GM18505 (cell line): Measurements from ENCODE around the gene DBN1.

ENCODE experiments used
- ATAC-seq: cut with Tn5 transposase; IDR thresholded peaks from one replicate; pipeline ENCODE4 v1.9.1; 2021; ENCODE audit not compliant: unreplicated experiment
- POLR2A ChIP-seq: IDR thresholded peaks from 4 replicates; pipeline ENCODE4 v1.6.1; 2011; ENCODE audit warnings: borderline replicate concordance; ENCODE audit not compliant: insufficient read depth, insufficient read length; ENCODE audit errors: extremely low read depth

The DBN1 gene

DNA sequence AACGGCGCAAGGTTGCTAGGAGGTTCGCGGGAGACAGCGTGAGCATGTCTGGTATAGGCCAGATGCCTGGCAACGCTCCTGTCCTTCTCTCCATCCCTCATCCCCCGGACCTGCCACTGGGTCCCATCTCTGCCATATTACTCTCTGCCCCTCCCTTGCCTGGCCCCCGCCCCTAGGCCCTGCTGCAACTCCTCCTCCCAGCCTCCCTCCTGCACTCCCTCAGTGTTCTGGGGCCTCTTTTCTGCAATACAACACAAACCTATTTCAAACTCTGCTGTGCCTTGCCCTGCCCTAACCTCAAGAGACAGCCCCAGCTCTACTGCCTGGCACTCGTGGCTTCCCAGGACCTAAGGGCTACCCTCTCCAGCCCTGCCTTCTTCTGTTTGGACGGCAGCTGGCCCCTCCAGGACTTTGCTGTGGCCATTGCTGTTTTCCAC lies 8.9 kb upstream of the DBN1 start:
- no peak for TF ChIP-seq POLR2A
- no peak for ATAC-seq

DNA sequence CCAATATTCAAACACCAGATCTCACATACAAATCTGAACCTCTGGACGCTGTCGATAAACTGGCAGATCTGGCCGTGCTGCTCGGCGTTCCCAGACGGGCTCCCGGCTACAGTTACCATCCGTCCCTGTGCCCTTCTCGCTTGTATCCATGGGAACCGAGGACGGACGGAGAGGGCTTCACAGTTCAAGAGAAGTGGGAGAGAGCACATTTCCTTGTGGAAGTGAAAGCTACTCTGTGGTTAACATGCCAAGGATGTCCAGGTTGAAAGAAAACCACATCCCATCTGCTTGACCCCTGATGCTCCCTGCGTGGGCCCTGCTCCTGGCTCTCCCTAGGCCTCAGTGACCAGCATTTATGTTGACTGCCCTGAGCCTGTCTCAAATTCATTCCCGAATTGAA lies 6.3 kb upstream of the DBN1 start:
- no peak for TF ChIP-seq POLR2A
- ATAC-seq = no peak

DNA sequence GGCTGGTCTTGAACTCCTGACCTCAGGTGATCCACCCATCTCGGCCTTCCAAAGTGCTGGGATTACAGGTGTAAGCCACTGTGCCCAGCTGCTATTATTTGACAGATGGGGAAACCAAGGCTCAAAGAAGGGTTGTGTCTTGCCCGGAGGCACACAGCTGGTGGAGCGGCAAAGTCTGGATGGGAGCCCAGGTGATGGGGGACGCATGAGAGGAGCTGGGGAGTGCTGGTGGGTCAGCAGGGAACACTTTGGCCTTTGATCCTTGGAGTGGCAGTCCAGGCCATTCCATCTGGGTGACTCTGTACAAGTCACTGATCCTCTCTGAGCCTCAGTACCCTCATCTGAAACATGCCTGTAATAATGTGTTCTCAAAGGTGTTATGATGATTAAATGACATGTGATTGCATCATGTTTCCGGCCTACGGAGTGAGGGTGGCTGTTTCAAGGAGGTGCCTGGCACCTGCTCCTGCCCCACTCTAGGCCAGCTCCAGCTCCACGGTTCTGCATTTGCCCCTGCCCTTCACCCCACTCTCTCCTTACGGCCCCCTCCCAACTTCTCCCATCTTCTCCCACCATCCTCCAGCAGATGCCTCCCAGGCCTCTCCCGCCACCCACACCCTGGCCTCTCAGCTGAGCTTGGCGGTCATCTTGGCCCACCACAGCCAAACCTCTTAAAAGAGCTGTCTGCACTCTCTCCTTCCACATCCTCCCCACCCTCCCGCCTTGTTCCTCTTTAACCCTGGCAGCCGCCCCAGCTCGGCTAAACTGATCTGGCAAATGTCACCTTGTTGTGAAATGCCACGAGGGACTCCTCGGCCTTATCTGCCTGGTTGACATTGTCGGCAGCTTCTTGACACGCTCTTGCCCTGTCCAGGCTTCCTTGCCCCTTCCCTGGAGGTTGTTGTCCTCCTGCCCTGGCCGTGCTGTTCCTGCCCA lies 5.5 kb upstream of the DBN1 start:
- TF ChIP-seq POLR2A = no peak
- no peak for ATAC-seq

DNA sequence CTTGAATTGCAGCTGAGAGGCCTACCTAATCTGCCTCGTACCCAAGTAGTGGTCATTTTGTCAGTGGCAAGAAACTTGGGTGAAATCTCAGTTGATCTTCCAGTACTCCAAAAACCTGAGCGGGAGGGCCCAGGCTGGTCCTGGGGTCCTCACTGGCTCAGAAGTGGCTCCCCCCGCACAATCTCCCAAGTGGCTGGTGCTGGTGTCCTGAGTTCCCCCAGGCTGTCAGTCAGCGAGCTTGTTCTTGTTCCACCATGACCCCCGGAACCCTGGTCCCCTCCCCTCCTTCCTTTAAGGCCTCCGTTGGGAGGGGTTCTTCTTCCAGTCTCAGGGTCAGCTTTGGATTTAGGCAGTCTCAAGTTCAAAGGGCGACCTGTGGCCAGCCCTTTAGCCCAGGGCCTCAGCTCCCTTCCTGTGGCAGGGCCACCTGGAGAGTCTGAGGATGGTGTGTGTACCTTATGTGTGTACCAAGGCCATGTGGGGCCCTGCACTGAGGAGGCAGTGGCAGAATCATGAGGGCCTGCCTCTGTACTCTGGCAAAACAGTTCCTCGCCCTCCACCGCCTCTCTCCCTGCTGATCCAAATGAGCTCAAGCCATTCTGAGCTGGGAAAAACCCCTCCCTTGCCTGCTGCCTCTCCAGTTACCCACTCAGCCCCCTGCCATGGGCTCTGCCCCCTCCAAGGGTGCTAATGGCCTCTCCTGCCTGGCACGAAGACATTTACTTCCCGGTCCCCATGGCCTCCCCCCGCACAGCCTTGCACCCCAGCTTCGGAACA lies 4.5 kb upstream of the DBN1 start:
- no peak for TF ChIP-seq POLR2A
- ATAC-seq = no peak

DNA sequence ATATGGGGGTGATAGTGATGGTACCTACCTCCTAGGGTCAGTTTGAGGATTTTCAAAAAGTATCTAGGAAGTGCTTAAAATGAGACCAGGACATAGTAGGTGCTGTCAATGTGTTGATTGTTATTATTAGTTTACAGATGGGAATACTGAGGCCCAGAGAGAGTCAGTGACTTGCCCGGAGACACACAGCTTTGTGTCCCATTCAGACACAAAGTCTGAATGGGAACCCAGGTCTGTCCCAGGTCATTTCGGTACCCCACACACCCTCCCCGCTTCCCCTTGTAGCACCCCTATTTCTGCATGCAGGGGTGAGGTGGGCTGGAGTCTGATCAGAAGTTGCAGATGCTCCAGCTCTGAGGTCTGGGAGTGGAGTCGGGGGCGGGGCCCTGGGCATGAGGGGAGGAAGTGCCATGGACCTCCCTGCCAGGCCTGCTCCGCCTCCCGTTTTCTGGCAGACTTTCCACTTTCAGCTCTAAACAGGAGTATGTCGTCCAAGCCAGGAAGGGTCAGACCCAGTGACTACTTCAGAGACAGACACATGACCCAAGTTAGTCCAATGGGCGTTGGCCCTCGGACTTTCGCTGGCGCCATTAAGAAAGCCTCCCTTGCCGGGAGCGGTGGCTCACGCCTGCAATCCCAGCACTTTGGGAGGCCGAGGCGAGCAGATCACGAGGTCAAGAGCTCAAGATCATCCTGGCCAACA lies 3.2 kb upstream of the DBN1 start:
- no peak for ATAC-seq
- TF ChIP-seq POLR2A = no peak

DNA sequence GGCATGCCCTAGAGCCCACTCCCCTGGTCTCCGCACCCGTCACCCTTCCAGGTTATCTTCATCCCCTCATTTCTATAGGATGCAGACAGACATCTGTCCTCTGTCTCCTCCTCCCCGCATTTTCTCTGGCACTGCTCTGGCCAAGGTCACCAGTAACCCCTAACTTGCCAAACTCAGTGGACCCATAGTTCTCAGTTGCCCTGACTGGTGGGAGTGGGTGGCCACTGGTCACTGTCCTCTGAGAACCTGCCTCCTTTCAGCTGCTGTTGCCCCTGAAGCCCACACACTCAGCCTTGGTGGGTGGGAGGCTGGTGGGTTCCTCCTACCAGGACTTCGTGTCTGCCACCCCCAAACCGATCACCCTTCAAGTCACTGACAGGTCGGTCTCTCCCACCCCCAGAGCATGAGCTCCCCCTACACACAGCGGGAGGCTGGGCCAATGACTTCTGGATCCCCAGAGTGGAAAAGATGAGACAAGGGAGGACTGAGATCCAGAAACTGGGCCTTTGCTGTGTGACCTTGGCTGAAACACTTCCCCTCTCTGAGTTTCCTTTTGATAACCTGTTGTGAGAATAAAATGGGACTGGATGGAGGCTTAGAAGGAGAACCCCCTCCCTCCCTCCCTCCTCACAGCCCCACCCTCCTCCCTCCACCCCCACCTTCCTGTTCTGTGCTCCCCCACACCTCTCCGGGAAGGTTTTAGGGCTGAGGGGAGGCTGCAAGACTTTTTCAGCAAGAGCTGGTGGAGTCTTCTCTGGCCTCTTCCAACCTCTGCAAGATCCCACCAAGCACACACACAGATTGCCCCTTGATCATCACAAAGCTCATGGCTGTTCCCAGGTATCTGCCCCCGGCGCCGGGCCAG lies 2.4 kb upstream of the DBN1 start:
- no peak for TF ChIP-seq POLR2A
- ATAC-seq = no peak

DNA sequence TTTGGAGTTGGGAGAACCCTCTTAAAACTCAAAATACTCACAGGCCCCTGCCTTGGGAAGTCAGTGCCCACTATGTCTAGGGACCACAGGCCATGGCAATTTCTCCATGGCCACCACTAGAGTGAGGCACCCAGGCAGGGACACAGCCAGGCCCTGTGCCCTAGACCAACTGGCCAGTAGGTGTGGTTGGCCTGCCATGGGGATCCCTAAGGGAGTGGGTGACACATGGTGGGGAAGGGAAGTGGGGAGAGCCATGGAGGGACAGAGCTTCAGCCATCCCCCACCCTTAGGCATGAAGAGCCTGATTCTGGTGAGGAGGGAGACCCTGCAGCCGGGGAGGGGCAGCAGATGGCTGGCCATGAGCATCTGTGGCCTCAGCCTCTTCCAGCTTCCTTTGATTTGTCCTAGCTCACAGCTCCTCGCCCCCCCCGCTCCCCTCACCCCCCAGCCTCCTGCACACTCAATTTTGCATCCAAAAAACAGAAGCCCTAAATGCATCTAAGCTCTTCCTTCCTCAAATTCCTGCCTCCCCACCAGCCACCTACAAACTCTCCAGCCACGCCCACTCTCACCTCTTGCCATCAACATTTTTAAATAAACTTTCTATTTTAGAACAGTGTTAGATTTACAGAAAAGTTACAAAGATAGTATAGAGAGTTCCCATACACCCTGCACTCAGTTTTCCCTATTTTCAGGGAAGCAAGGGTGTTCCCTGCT lies 1.6 kb upstream of the DBN1 start:
- ATAC-seq = no peak
- TF ChIP-seq POLR2A = no peak

DNA sequence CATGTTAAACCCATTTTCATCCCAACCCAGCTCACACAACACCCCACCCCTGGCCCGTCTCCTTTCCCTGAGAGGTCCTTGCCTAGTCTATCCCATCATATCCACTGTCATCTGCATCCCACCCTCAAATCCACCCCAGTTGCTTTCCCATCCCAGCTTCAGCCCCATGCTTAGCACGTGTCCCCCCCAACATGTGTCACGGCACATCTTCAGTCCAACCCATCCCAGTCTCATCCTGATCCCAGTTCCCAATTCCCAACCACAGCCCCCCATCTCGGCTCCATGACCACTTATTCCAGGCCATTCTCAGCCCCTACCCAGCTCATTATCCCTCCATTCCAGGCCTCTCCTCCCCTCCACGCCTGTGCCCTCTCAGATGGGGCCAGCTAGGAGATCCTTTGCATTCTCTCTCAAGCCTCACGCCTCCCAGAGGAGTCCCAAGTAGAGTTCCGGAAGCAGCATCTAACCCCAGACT lies 605 bp upstream of the DBN1 start:
- no peak for ATAC-seq
- TF ChIP-seq POLR2A = no peak

DNA sequence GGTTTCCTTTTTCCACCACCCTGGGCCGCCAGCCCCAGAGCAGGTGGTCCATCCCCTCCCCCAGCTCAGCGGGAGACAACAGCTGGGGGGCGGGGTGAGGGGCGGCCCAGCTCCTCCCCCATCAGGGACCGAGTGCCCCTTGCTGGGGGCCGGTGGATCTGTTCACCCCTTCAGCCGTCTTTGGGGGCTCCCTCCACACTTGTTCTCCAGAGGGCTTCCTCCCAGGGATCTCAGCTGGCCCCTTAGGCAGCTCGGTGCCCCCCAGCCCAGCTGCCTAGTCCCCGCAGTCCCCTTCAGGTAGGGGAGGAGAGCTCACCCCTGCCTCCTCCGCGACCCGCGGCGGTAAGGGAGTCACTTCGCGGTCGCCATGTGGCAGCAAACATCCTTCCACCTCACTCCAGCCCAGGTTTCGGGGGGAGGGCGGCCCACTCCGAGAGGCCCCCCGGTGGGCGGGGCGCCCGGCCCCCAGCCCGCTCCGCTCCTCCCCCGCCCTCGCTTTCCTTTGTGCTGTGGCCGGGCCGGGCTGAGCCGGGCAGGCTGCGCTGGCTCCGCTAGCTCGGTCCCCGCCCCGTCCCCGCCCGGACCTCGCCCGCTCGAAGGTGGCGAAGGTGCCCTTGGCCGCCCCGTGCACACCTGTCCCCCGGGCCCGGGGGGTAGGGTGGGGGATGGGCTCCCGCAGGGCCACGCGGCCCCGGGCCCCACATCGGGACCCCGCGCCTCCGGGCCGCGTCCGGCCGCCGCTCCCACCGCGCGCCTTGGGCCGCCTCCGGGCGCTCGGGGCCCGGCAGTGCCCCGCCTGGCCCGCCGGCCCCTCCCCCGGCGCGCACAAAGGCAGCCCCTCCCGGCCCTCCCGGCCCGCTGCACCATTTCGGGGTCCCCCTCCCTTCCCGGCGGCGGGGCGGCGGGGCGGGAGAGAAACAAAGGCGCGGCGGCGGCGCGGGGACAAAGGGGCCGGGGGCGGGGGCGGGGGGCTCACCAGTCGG lies 683 bp downstream of the DBN1 start:
- no peak for TF ChIP-seq POLR2A
- ATAC-seq = no peak

DNA sequence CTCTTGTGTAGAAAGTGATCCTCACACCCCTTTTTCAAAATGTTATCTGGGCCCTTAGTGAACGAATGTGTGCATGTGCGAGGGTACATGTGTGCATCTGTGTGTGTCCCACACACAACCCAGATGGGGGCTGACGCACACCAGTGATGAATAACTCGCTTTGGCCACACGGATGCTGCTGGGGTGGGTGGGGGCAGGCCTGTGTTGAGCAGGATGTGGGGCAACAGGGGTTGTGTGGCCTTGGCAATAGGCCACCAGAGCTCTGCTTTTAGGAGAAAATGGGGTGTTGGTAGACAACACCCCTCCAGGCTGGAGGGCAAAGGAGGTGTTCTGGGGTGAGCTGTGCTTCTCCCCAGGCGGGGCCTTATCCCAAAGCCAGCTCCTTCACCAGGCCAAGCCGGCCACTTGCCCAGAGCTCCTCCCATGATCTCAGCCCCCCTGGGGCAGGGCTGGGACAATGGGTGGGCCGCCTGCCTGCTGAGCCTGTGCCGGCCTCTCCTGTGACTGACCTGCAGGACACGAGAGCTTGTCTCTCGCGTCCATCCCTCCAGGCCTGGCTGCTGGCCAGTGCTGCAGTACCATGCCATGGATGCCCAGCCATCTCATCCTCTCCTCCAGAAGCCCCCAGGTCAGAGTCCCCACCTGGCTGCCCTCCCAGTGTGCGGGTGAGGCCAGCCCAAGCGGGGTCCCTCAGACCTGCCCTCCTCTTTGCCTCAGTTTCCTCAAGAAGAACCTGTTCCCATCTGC lies 1.7 kb downstream of the DBN1 start:
- ATAC-seq = no peak
- TF ChIP-seq POLR2A = no peak
